ENCODE measurements around the gene FAM24B. TPM values are rescaled to one million over a fixed set of nuclear protein-coding genes. Genes with fewer than 3 reads are reported as not detected.
A peak's percentile ranks its signal among the peaks of the same experiment; 100 is the strongest.

FAM24B gene
- total RNA-seq, 4 donors from 2014 or later: 0.88 to 2.3 (median 2.3) TPM; not detected in 1

DNA sequence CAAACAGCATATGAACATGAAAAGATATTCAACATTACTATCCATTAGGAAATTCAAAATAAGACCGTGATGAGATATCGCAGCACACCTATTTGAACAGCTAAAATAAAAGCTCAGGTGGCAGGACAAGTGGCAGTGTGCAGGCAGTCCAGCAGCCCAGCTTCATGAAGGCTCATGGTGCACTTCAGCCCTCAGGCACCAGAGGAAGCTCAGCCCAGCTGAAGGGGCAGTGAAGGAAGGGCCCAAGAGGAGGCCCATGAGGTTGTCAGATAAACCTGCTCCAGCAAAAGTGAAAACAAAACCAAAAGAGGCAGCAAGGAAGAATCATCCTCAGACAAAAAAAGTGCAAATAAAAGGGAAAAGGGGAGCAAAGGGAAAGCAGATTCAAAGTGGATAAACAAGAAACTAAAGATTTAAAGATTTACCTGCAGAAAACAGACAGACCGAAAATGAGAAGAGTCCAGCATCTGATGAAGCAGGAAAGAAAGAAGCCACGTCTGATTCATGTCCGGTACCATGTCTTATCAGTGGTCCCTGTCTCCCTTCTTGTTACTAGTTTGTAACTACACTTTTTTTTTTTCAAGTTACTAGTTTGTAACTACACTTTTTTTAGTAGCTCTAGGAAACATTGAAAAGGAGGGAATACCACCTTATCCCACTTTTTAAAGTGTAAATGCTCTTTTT, 15.0 kb upstream of the FAM24B start:
- no peaks in the 10 kb centered on the region for H3K4me1 ChIP-seq
- H3K9me3 ChIP-seq: no peaks in the 10 kb centered on the region
- H3K27me3 ChIP-seq: no peaks in the 10 kb centered on the region
- no peak overlapping the region for H3K27ac ChIP-seq
- intact Hi-C loops (cut with DNase I; ENCODE audit: low total_unique reads): no loop called here
- no peak for DNase-seq
- no peak for TF ChIP-seq POLR2A (IDR thresholded peaks at IDR 0.05)
- TF ChIP-seq, protein P1, sequence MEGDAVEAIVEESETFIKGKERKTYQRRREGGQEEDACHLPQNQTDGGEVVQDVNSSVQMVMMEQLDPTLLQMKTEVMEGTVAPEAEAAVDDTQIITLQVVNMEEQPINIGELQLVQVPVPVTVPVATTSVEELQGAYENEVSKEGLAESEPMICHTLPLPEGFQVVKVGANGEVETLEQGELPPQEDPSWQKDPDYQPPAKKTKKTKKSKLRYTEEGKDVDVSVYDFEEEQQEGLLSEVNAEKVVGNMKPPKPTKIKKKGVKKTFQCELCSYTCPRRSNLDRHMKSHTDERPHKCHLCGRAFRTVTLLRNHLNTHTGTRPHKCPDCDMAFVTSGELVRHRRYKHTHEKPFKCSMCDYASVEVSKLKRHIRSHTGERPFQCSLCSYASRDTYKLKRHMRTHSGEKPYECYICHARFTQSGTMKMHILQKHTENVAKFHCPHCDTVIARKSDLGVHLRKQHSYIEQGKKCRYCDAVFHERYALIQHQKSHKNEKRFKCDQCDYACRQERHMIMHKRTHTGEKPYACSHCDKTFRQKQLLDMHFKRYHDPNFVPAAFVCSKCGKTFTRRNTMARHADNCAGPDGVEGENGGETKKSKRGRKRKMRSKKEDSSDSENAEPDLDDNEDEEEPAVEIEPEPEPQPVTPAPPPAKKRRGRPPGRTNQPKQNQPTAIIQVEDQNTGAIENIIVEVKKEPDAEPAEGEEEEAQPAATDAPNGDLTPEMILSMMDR (IDR thresholded peaks at IDR 0.05): no peak
- peaks cover 0 to 3% of the 10 kb centered on the region in 2 donors for H3K36me3 ChIP-seq
- H3K4me3 ChIP-seq: no peak overlapping the region

DNA sequence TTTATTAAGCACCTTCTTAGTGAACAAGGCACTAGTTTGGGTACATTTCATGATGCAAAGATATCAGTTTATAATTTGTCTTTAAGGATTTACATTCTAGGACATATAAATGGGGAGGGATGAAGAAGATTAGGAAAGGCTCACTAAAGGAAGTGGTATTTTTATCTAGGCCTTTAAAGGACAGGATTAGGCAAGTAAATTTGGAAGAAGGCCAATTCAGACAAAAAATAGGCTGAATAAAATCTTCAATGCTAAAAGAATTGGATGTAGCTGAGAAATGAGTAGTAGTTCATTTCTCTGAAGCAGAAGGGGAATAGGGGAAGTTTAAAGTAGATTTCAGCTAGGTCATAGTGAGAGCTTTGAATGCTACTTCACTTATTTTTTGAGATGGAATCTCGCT, 4.8 kb upstream of the FAM24B start:
- Histone ChIP-seq H3K27ac (no peak overlapping the region), H3K27me3 (no peaks in the 10 kb centered on the region), H3K36me3 (no peaks in the 10 kb centered on the region), H3K9me3 (no peaks in the 10 kb centered on the region), H3K4me1 (peaks cover 0 to 7% of the 10 kb centered on the region in 2 donors), H3K4me3 (no peak overlapping the region)
- intact Hi-C loops (cut with DNase I; ENCODE audit: low total_unique reads): no loop called here
- TF ChIP-seq, protein P1 (IDR thresholded peaks at IDR 0.05): no peak
- TF ChIP-seq POLR2A (IDR thresholded peaks at IDR 0.05): no peak
- DNase-seq: no peak

DNA sequence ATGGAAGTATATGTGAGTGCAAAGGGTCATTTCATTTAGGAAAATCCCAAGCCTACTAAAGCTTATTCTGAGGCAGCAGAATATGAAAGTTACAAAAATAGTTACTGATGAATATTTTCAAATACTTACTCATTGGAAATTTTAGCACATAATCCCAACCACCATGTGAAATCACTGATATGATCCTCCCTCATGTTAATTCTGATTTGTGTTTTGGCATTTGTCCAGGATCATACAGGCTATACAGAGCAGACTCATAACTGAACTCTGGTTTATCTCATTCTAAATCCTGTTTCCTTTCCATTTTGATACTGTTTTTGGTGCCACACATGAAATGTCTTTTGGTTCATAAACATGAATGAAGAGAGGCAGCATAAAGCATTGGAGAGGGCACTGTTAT, 3.4 kb upstream of the FAM24B start:
- TF ChIP-seq POLR2A (IDR thresholded peaks at IDR 0.05): no peak
- TF ChIP-seq, protein P1 (IDR thresholded peaks at IDR 0.05): no peak
- no peaks in the 10 kb centered on the region for H3K36me3 ChIP-seq
- no peak overlapping the region for H3K4me3 ChIP-seq
- peaks cover 0 to 7% of the 10 kb centered on the region in 2 donors for H3K4me1 ChIP-seq
- no peaks in the 10 kb centered on the region for H3K9me3 ChIP-seq
- no peaks in the 10 kb centered on the region for H3K27me3 ChIP-seq
- no peak overlapping the region for H3K27ac ChIP-seq
- DNase-seq: no peak
- intact Hi-C loops (cut with DNase I; ENCODE audit: low total_unique reads): no loop called here

DNA sequence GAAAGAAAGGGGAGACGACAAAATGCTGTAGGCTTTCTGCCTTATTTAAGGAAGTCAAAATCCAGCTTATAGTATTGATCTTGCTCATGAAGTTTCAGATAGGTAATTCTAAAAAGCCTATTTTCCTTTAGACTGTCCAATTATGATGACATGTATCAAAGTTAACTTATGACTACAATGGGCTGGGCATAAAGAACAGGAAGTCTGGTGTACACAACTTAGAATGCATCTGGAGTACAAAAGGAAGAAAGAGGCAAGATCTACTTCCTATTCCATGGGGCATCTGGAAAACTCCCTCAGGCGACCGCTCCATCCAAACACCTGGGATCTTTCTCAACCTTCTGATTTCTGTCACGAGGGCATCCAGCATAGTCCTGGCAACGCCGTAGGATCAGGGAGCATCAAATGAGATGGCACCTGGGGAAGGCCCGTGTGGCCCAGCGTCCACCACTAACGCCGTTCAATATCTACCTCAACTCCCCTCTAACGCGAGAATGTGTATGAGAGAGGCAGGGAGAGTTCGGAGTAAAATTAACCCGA, 512 bp downstream of the FAM24B start:
- no peak for DNase-seq
- Histone ChIP-seq H3K27me3 (no peaks in the 10 kb centered on the region), H3K27ac (peak overlapping the region; percentile 47 to 60), H3K4me1 (peaks cover 0 to 7% of the 10 kb centered on the region in 2 donors), H3K36me3 (no peaks in the 10 kb centered on the region), H3K4me3 (peak overlapping the region; percentile 47 to 49), H3K9me3 (no peaks in the 10 kb centered on the region)
- intact Hi-C loops (cut with DNase I; ENCODE audit: low total_unique reads): no loop called here
- TF ChIP-seq, protein P1 (IDR thresholded peaks at IDR 0.05): no peak
- no peak for TF ChIP-seq POLR2A (IDR thresholded peaks at IDR 0.05)

DNA sequence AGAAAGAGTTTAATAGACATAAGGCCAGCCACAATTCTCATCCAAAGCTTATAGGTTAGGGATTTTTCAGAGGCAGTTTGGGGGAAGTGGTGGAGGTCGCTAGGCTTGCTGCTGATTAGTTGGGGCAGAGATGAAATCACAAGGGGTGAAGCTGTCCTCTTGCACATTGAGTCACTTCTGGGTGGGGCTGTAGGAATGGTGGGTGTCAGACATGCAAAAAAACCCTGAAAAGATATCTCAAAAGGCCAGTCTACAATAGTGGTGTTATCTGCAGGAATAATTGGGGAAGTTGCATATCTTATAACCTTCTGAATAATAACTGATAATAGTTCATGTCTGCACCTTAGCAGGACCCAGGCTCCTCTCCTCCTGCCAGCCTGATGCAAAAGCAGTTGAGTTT, 2.1 kb downstream of the FAM24B start:
- H3K9me3 ChIP-seq: no peaks in the 10 kb centered on the region
- peaks cover 0 to 7% of the 10 kb centered on the region in 2 donors for H3K4me1 ChIP-seq
- H3K27ac ChIP-seq: no peak overlapping the region
- no peaks in the 10 kb centered on the region for H3K36me3 ChIP-seq
- intact Hi-C loops (cut with DNase I; ENCODE audit: low total_unique reads): no loop called here
- DNase-seq: no peak
- TF ChIP-seq, protein P1 (IDR thresholded peaks at IDR 0.05): no peak
- no peak for TF ChIP-seq POLR2A (IDR thresholded peaks at IDR 0.05)
- no peaks in the 10 kb centered on the region for H3K27me3 ChIP-seq
- no peak overlapping the region for H3K4me3 ChIP-seq

All from uterus (tissue), 4 donors.